Suprapubic skin (tissue), 3 donors: ENCODE results near the gene LRP4.

ENCODE experiments used
- POLR2A ChIP-seq, 2 donors: fragments of 450-650 bp; IDR thresholded peaks; one replicate each; pipeline ENCODE4 v1.6.1; 2017; ENCODE audit warnings: antibody characterized with exemption in 2 of 2, mild to moderate bottlenecking in 2 of 2, moderate library complexity in 2 of 2
- TF ChIP-seq, protein P1 (sequence below), 2 donors: fragments of 200-600 bp in 1 of 2; fragments of 450-650 bp in 1 of 2; sonication (generic) in 1 of 2; IDR thresholded peaks; one replicate each; pipeline ENCODE4 v1.5.1; 2016 to 2019; ENCODE audit warnings: antibody characterized with exemption in 2 of 2, mild to moderate bottlenecking in 1 of 2, moderate library complexity in 1 of 2

DNA sequence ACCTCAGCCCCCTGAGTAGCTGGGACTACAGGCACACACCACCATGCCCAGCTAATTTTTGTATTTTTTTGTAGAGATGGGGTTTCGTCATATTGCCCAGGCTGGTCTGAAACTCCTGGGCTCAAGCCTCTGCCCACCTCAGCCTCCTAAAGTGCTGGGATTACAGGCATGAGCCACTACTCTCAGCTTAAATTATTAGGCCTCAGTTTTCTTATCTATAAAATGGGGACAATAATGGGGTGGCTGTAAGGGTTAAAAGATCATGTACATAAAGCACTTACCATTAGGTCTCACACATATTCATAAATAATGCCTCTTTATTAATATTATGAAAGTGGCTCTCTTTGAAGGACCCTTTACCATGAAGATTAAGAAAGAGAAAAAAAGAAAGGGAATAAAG is 40.8 kb downstream of the LRP4 start:
- TF ChIP-seq, protein P1, sequence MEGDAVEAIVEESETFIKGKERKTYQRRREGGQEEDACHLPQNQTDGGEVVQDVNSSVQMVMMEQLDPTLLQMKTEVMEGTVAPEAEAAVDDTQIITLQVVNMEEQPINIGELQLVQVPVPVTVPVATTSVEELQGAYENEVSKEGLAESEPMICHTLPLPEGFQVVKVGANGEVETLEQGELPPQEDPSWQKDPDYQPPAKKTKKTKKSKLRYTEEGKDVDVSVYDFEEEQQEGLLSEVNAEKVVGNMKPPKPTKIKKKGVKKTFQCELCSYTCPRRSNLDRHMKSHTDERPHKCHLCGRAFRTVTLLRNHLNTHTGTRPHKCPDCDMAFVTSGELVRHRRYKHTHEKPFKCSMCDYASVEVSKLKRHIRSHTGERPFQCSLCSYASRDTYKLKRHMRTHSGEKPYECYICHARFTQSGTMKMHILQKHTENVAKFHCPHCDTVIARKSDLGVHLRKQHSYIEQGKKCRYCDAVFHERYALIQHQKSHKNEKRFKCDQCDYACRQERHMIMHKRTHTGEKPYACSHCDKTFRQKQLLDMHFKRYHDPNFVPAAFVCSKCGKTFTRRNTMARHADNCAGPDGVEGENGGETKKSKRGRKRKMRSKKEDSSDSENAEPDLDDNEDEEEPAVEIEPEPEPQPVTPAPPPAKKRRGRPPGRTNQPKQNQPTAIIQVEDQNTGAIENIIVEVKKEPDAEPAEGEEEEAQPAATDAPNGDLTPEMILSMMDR (IDR thresholded peaks at IDR 0.05): no peak
- no peak for TF ChIP-seq POLR2A (IDR thresholded peaks at IDR 0.05)
